ENCODE results near the gene HAUS3. TPM values are rescaled to one million over a fixed set of nuclear protein-coding genes. Genes with fewer than 3 reads are reported as not detected.

The HAUS3 gene
- total RNA-seq, 3 donors from 2014 or later: 9.9 to 13.7 (median 11.4) TPM

- Histone ChIP-seq H3K4me3 (no peak overlapping the region), H3K9me3 (no peaks in the 10 kb centered on the region), H3K4me1 (ENCODE audit: low read depth) (no peaks in the 10 kb centered on the region), H3K36me3 (ENCODE audit: low read depth) (no peaks in the 10 kb centered on the region)
- ATAC-seq: no peak
- TF ChIP-seq CTCF (IDR thresholded peaks at IDR 0.05): no peak
- intact Hi-C loops (cut with DNase I, micrococcal nuclease): no loop called here
- DNase-seq: no peak
These were observed 48.6 kb downstream of the HAUS3 start for GRCh38 chr4:2193326-2193725.

- ATAC-seq: no peak
- intact Hi-C loops (cut with DNase I, micrococcal nuclease): no loop called here
These were observed 55.1 kb downstream of the HAUS3 start for GRCh38 chr4:2186865-2187172.

GRCh38 chr4:2186133-2186864 is 55.6 kb downstream of the HAUS3 start:
- no peaks in the 10 kb centered on the region for H3K36me3 ChIP-seq (ENCODE audit: low read depth)
- no peaks in the 10 kb centered on the region for H3K9me3 ChIP-seq
- intact Hi-C loops (cut with DNase I, micrococcal nuclease): no loop called here
- DNase-seq (peak in 1 of 3 donors; percentile 49), ATAC-seq (peak; percentile 83)
- no peak for TF ChIP-seq CTCF (IDR thresholded peaks at IDR 0.05)
- H3K4me1 ChIP-seq (ENCODE audit: low read depth): no peaks in the 10 kb centered on the region
- H3K4me3 ChIP-seq: no peak overlapping the region

More at GRCh38 chr4:2186865-2187172, 55.1 kb downstream of the HAUS3 start:
- Histone ChIP-seq H3K4me3 (no peak overlapping the region), H3K4me1 (ENCODE audit: low read depth) (no peaks in the 10 kb centered on the region), H3K36me3 (ENCODE audit: low read depth) (no peaks in the 10 kb centered on the region), H3K9me3 (no peaks in the 10 kb centered on the region)
- no peak for TF ChIP-seq CTCF (IDR thresholded peaks at IDR 0.05)
- no peak for DNase-seq

- TF ChIP-seq CTCF (IDR thresholded peaks at IDR 0.05): no peak
- no peaks in the 10 kb centered on the region for H3K4me1 ChIP-seq (ENCODE audit: low read depth)
- H3K36me3 ChIP-seq (ENCODE audit: low read depth): no peaks in the 10 kb centered on the region
- no peak for ATAC-seq
- H3K9me3 ChIP-seq: no peaks in the 10 kb centered on the region
- DNase-seq: no peak
- intact Hi-C loops (cut with DNase I, micrococcal nuclease): no loop called here
- H3K4me3 ChIP-seq: no peak overlapping the region
These were observed 58.5 kb downstream of the HAUS3 start for GRCh38 chr4:2183394-2183793.

- Histone ChIP-seq H3K36me3 (ENCODE audit: low read depth) (no peaks in the 10 kb centered on the region), H3K4me3 (no peak overlapping the region), H3K9me3 (no peaks in the 10 kb centered on the region), H3K4me1 (ENCODE audit: low read depth) (no peaks in the 10 kb centered on the region)
- DNase-seq (no peak), ATAC-seq (no peak)
- intact Hi-C loops (cut with DNase I, micrococcal nuclease): no loop called here
- no peak for TF ChIP-seq CTCF (IDR thresholded peaks at IDR 0.05)
These were observed 58.9 kb downstream of the HAUS3 start for GRCh38 chr4:2182994-2183393.

GRCh38 chr4:2180410-2180809 is 61.5 kb downstream of the HAUS3 start:
- no peak for TF ChIP-seq CTCF (IDR thresholded peaks at IDR 0.05)
- intact Hi-C loops (cut with DNase I, micrococcal nuclease): no loop called here
- ATAC-seq (no peak), DNase-seq (no peak)
- Histone ChIP-seq H3K9me3 (no peaks in the 10 kb centered on the region), H3K36me3 (ENCODE audit: low read depth) (no peaks in the 10 kb centered on the region), H3K4me3 (no peak overlapping the region), H3K4me1 (ENCODE audit: low read depth) (no peaks in the 10 kb centered on the region)

All from mucosa of descending colon (tissue), 3 donors.